ENCODE measurements around the gene ERBB3.

DNA sequence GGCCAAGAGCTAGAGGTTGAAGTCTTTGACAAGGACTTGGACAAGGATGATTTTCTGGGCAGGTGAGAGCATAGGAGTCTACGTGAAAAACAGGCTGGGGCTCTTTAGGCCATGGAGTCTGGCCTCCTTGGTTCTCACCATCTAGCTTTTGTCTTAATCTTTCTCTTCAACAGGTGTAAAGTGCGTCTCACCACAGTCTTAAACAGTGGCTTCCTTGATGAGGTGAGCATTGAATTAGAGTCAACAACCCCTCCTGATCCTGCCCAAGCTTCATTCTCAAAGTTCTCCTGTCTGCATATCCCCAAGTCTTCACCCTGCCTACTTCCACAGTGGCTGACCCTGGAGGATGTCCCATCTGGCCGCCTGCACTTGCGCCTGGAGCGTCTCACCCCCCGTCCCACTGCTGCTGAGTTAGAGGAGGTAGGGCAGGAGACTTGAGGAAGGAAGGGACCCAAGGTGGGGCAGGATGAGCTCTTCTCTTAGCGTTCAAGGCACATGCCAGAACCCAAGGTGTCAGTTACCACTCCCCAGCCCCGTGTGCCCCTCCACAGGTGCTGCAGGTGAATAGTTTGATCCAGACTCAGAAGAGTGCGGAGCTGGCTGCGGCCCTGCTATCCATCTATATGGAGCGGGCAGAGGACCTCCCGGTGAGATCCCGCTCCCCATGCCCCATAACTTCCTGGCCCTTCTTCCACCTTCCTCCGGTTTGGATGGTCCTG is 58.0 kb downstream of the ERBB3 start:
- TF ChIP-seq POLR2A (IDR thresholded peaks at IDR 0.05; ENCODE audit: low read length) = no peak
- TF ChIP-seq GATA1 (IDR thresholded peaks at IDR 0.05; ENCODE audit: low read depth, low read length) = no peak

Measured in erythroblast (primary cell).